Type B pancreatic cell (in vitro differentiated cells): ENCODE results near the gene MAP2K1. TPM values are rescaled to one million over a fixed set of nuclear protein-coding genes. Genes with fewer than 3 reads are reported as not detected.
"Not testable (repeated sequence)": the region's sequence is repeated elsewhere in the genome, so short reads cannot be mapped to it uniquely, and the experiment has no call there.

Experiments
- DNase-seq: peaks from one replicate; pipeline ENCODE4 v3.0.0; 2021; ENCODE audit warnings: mixed read lengths; ENCODE audit not compliant: unreplicated experiment; ENCODE audit errors: extremely low spot score
- H3K27ac Mint-ChIP-seq: 2 replicates; pipeline ENCODE4 v1.8.0; 2021; ENCODE audit warnings: mild to moderate bottlenecking, mixed read lengths
- H3K27me3 Mint-ChIP-seq: 2 replicates; pipeline ENCODE4 v1.8.0; 2021; ENCODE audit warnings: mixed read lengths
- H3K36me3 Mint-ChIP-seq: 2 replicates; pipeline ENCODE4 v1.8.0; 2021; ENCODE audit warnings: mixed read lengths
- H3K4me1 Mint-ChIP-seq: one replicate; pipeline ENCODE4 v1.8.0; 2021; ENCODE audit warnings: mixed read lengths; ENCODE audit not compliant: unreplicated experiment
- H3K4me3 Mint-ChIP-seq: 2 replicates; pipeline ENCODE4 v1.8.0; 2021; ENCODE audit warnings: mild to moderate bottlenecking, mixed read lengths
- H3K9me3 Mint-ChIP-seq: 2 replicates; pipeline ENCODE4 v1.8.0; 2021; ENCODE audit warnings: mixed read lengths
- total RNA-seq: library from RNA; stranded (reverse); gene quantifications from 2 replicates; pipeline ENCODE4 v1.2.1, GENCODE V29; 2021; ENCODE audit warnings: low replicate concordance
- TF ChIP-seq, protein P1 (sequence below): fragments of 200-600 bp; sonication (generic); conservative IDR thresholded peaks from 2 replicates; pipeline ENCODE4 v1.5.0; 2021; ENCODE audit warnings: antibody characterized with exemption, mild to moderate bottlenecking

Gene MAP2K1
- total RNA-seq, 1 donor from 2014 or later = 33.8 TPM

DNA sequence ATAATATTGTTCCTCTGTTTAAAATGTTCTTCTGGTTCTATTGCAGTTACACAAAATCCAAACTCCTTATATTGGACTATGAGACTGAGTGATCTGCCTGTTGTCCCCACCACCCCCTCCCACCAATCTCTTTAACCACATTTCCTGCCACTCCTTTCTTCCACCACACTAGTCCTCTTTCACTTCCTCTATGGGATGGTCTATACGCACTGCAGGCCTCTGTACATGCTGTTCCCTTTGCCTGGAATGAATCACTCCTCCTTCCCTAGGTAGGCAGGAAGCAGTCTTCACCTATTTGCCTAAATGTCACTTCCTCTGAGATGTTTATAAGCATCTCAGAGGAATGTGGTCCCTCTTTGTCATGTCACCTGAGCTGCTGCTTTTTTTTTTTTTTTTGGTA is 4.0 kb downstream of the MAP2K1 start:
- Mint-ChIP-seq H3K9me3 (no peaks in the 10 kb centered on the region), H3K27me3 (no peaks in the 10 kb centered on the region), H3K27ac (peak overlapping the region; percentile 3), H3K4me1 (peaks cover 15% of the 10 kb centered on the region), H3K4me3 (no peak overlapping the region), H3K36me3 (peaks cover 10% of the 10 kb centered on the region)
- no peak for DNase-seq
- TF ChIP-seq, protein P1, sequence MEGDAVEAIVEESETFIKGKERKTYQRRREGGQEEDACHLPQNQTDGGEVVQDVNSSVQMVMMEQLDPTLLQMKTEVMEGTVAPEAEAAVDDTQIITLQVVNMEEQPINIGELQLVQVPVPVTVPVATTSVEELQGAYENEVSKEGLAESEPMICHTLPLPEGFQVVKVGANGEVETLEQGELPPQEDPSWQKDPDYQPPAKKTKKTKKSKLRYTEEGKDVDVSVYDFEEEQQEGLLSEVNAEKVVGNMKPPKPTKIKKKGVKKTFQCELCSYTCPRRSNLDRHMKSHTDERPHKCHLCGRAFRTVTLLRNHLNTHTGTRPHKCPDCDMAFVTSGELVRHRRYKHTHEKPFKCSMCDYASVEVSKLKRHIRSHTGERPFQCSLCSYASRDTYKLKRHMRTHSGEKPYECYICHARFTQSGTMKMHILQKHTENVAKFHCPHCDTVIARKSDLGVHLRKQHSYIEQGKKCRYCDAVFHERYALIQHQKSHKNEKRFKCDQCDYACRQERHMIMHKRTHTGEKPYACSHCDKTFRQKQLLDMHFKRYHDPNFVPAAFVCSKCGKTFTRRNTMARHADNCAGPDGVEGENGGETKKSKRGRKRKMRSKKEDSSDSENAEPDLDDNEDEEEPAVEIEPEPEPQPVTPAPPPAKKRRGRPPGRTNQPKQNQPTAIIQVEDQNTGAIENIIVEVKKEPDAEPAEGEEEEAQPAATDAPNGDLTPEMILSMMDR = no peak

DNA sequence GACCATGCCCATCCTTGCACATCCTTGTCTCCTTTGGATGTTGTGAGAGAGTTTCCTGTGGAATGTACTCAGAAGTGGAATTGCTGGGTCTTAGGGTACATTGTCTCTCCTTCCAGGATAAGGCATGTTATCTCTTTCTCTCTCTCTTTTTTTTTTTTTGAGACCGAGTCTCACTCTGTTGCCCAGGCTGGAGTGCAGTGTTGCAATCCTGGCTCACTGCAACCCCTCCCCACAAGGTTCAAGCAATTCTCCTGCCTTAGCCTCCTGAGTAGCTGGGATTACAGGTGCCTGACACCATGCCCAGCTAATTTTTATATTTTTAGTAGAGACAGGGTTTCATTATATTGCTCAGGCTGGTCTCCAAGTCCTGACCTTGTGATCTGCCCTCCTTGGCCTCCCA is 6.3 kb downstream of the MAP2K1 start:
- DNase-seq, H3K27ac Mint-ChIP-seq, H3K27me3 Mint-ChIP-seq, H3K4me1 Mint-ChIP-seq, H3K9me3 Mint-ChIP-seq, H3K4me3 Mint-ChIP-seq: not testable (repeated sequence)
- peaks cover 16% of the 10 kb centered on the region for H3K36me3 Mint-ChIP-seq

DNA sequence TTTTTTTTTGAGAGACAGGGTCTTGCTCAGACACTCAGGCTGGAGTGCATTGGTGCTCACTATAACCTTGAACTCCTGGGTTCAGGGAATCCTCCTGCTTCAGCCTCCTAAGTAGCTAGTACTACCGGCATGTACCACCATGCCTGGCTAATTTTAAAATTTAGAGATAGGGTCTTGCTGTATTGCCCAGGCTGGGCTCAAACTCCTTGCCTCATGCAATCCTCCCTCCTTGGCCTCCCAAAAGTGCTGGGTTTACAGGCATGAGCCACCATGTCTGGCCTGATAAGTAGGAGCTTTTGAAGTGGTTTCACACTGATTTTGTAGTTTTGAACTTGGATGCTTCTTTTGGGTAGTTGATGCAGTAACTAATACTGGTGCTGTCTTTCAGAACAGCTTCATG is 7.8 kb downstream of the MAP2K1 start:
- no peak for DNase-seq
- no peak overlapping the region for H3K27ac Mint-ChIP-seq
- TF ChIP-seq, protein P1 = no peak
- H3K4me1 Mint-ChIP-seq = peaks cover 5% of the 10 kb centered on the region
- no peak overlapping the region for H3K4me3 Mint-ChIP-seq
- peaks cover 16% of the 10 kb centered on the region for H3K36me3 Mint-ChIP-seq
- H3K9me3 Mint-ChIP-seq = no peaks in the 10 kb centered on the region
- no peaks in the 10 kb centered on the region for H3K27me3 Mint-ChIP-seq

DNA sequence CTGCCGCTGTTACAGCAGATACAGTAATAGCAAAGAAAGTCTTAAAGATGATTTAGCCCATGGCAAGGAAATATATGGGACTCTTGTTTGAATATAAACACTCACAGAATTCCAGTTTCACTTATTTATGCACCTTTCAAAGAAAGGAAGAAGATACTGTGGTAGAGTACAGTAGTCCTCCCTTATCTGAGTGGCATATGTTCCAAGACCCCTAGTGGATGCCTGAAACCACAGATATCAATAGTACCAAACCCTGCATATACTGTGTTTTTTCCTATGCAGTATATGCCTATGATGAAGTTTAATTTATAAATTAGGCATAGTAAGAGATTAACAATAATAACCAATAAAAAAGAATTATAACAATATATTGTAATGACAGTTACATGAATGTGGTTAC is 8.2 kb downstream of the MAP2K1 start:
- TF ChIP-seq, protein P1 = no peak
- Mint-ChIP-seq H3K36me3 (peaks cover 16% of the 10 kb centered on the region), H3K9me3 (no peaks in the 10 kb centered on the region), H3K4me3 (no peak overlapping the region), H3K27me3 (no peaks in the 10 kb centered on the region), H3K27ac (no peak overlapping the region), H3K4me1 (peaks cover 3% of the 10 kb centered on the region)
- no peak for DNase-seq

DNA sequence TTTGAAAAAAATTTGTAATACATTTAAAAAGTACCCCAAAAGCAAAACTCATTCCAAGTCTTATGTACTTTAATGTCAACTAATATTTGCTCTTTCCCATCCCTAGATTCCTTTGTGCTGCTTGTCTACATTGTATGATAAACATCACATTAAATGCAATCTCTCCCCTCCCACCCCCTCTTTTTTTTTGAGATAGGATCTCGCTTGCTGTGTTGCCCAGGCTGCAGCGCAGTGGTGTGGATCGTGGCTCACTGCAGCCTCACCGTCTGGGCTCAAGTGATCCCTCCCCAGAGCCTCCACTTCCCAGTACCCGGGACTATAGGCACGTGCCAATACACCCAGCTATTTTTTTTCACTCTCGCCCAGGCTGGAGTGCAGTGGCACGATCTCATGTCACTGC is 12.6 kb downstream of the MAP2K1 start:
- Mint-ChIP-seq H3K27ac (no peak overlapping the region), H3K9me3 (no peaks in the 10 kb centered on the region), H3K36me3 (peaks cover 10% of the 10 kb centered on the region), H3K27me3 (no peaks in the 10 kb centered on the region), H3K4me3 (no peak overlapping the region), H3K4me1 (peaks cover 15% of the 10 kb centered on the region)
- TF ChIP-seq, protein P1 = no peak
- DNase-seq = no peak

DNA sequence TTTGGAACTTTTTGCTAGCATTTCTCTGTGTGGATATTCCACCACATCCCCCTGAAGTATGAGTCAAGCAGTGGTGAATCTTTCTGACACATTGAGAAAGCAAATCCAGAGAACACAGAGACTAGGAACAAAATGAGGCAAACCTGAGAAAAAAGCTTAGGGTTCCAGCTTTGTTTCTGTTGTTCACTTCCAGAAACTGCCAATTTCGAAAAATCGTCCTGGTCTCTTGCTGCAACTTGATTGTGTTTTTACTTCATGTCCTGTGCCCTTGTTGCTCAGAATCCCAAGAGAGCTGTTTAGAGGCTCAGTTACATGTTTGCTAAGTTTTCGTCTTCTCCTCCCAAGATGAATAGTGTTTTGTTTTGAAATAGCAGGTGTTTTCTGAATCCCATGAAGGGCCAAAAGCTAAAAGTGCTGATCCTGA is 13.7 kb downstream of the MAP2K1 start:
- Mint-ChIP-seq H3K27me3 (no peaks in the 10 kb centered on the region), H3K9me3 (no peaks in the 10 kb centered on the region), H3K4me1 (peaks cover 23% of the 10 kb centered on the region), H3K27ac (no peak overlapping the region), H3K36me3 (peaks cover 10% of the 10 kb centered on the region), H3K4me3 (no peak overlapping the region)
- DNase-seq = no peak
- TF ChIP-seq, protein P1 = no peak
